Breast epithelium (tissue), 3 donors: ENCODE data around the gene AMELY.

Source experiments
- CTCF ChIP-seq, 3 donors: fragments of 450-650 bp; IDR thresholded peaks; one replicate each; pipeline ENCODE4 v1.5.1; 2016 to 2017; ENCODE audit warnings: antibody characterized with exemption in 3 of 3, mild to moderate bottlenecking in 3 of 3, moderate library complexity in 3 of 3
- POLR2A ChIP-seq: fragments of 450-650 bp; IDR thresholded peaks from one replicate; pipeline ENCODE4 v1.6.1; 2016; ENCODE audit warnings: antibody characterized with exemption, mild to moderate bottlenecking, moderate library complexity

GRCh38 chrY:6931779-6932396 lies 20.3 kb upstream of the AMELY start:
- no peak for TF ChIP-seq CTCF (IDR thresholded peaks at IDR 0.05)
- TF ChIP-seq POLR2A: no peak
